ENCODE measurements around the gene PEX11B. TPM values are rescaled to one million over a fixed set of nuclear protein-coding genes. Genes with fewer than 3 reads are reported as not detected.

The PEX11B gene
- total and polyA plus RNA-seq, 2 donors (not counting 3 experiments of a cell fraction or from before 2014, with no cell fraction given): 30.5 to 42.5 TPM

- Histone ChIP-seq H3K27ac (ENCODE audit: insufficient read depth, low read depth, low read length) (no peak overlapping the region), H3K9me3 (replicated peaks; ENCODE audit: control insufficient read depth, insufficient read depth, low read length) (no peaks in the 10 kb centered on the region), H3K36me3 (ENCODE audit: control insufficient read depth in 2 of 2, extremely low read depth in 1 of 2, insufficient read depth in 2 of 2, low read length in 2 of 2) (no peaks in the 10 kb centered on the region), H3K4me1 (ENCODE audit: control insufficient read depth, extremely low read depth, insufficient read depth, low read length) (peaks cover 28% of the 10 kb centered on the region), H3K27me3 (ENCODE audit: control insufficient read depth in 2 of 2, insufficient read depth in 2 of 2, low read length in 2 of 2) (no peaks in the 10 kb centered on the region), H3K9me1 (replicated peaks; ENCODE audit: control insufficient read depth, extremely low read depth, insufficient read depth, low read length) (no peaks in the 10 kb centered on the region), H3K4me3 (replicated peaks in 1 of 3; ENCODE audit: insufficient read depth in 1 of 3, low read depth in 1 of 3, low read length in 3 of 3) (no peak overlapping the region), H2AFZ (ENCODE audit: low read depth, low read length) (no peak overlapping the region), H3K79me2 (ENCODE audit: control insufficient read depth, insufficient read depth, low read length) (peaks cover 84% of the 10 kb centered on the region), H3K9ac (replicated peaks; ENCODE audit: extremely low read depth, insufficient read depth, low read length) (no peak overlapping the region), H3K4me2 (ENCODE audit: insufficient read depth, low read length) (no peak overlapping the region), H4K20me1 (replicated peaks; ENCODE audit: control insufficient read depth, extremely low read depth, insufficient read depth, low read length) (no peaks in the 10 kb centered on the region)
- dilution Hi-C loops (cut with MboI; ENCODE audit: extremely low pct_ligation_motif_present, low sequenced_read_pairs) (no loop called here), intact Hi-C loops (cut with micrococcal nuclease) (no loop called here)
- TF ChIP-seq JUN (IDR thresholded peaks at IDR 0.05; ENCODE audit: borderline replicate concordance, insufficient read depth, insufficient read length, low read depth) (no peak), MAX (IDR thresholded peaks at IDR 0.05; ENCODE audit: insufficient read depth, insufficient read length) (no peak), GATA2 (IDR thresholded peaks at IDR 0.05; ENCODE audit: insufficient read depth, insufficient read length, low read depth, low read length) (no peak), POLR2A (IDR thresholded peaks at IDR 0.05; ENCODE audit: low read depth, low read length) (no peak), EZH2 (IDR thresholded peaks at IDR 0.05; ENCODE audit: borderline replicate concordance, low read depth, low read length, severe bottlenecking) (no peak), CTCF (IDR thresholded peaks at IDR 0.05; ENCODE audit: extremely low read depth in 1 of 2, insufficient read depth in 1 of 2, low read depth in 1 of 2, low read length in 2 of 2) (no peak), POLR2AphosphoS5 (IDR thresholded peaks at IDR 0.05; ENCODE audit: insufficient read depth, low read depth, low read length) (no peak), MYC (IDR thresholded peaks at IDR 0.05; ENCODE audit: low read depth, low read length) (no peak), FOS (IDR thresholded peaks at IDR 0.05; ENCODE audit: borderline replicate concordance, insufficient read depth, low read length) (no peak)
- FAIRE-seq (no peak), DNase-seq (ENCODE audit: low read depth, low spot score) (no peak)
- no TSS peak for BruUV-seq (replicated peaks)
- ChIA-PET POLR2A (no interaction called here), CTCF (no interaction called here)
These were observed 34.4 kb upstream of the PEX11B start for GRCh38 chr1:145952903-145953302.

Data from endothelial cell of umbilical vein (primary cell).